Astrocyte (in vitro differentiated cells and primary cell): ENCODE results near the gene YBX2. TPM values are rescaled to one million over a fixed set of nuclear protein-coding genes. Genes with fewer than 3 reads are reported as not detected.

Experiments
- DNase-seq: peaks from one replicate; pipeline ENCODE4 v3.0.0-alpha.2; 2010; ENCODE audit warnings: low read depth
- FAIRE-seq: peaks from 2 replicates; lab custom pipeline; 2011; peaks lifted over from hg19 to GRCh38; lab: Jason Lieb, UNC
- H2AFZ ChIP-seq: 2 replicates; pipeline ENCODE4 v1.6.0; 2012; ENCODE audit warnings: low read depth, low read length, inconsistent platforms
- H3K27ac ChIP-seq: 2 replicates; pipeline ENCODE4 v1.5.1; 2011; ENCODE audit warnings: low read depth, low read length, inconsistent platforms
- H3K27me3 ChIP-seq: 2 replicates; pipeline ENCODE4 v1.6.0; 2011; ENCODE audit warnings: low read length, inconsistent platforms; ENCODE audit not compliant: insufficient read depth
- H3K36me3 ChIP-seq: 2 replicates; pipeline ENCODE4 v1.5.1; 2011; ENCODE audit warnings: low read length, inconsistent platforms; ENCODE audit not compliant: insufficient read depth
- H3K4me1 ChIP-seq: 2 replicates; pipeline ENCODE4 v1.5.1; 2011; ENCODE audit warnings: low read length, inconsistent platforms; ENCODE audit not compliant: insufficient read depth
- H3K4me2 ChIP-seq: 2 replicates; pipeline ENCODE4 v1.6.0; 2012; ENCODE audit warnings: low read length, inconsistent platforms
- H3K4me3 ChIP-seq: 2 replicates; pipeline ENCODE4 v1.5.1; 2011; ENCODE audit warnings: low read depth, mild to moderate bottlenecking, low read length, inconsistent platforms; ENCODE audit not compliant: insufficient read depth
- H3K79me2 ChIP-seq: 2 replicates; pipeline ENCODE4 v1.6.0; 2012; ENCODE audit warnings: mild to moderate bottlenecking, low read length, inconsistent platforms; ENCODE audit not compliant: insufficient read depth
- H3K9ac ChIP-seq: 2 replicates; pipeline ENCODE4 v1.6.0; 2012; ENCODE audit warnings: mild to moderate bottlenecking, low read length, inconsistent platforms
- H3K9me3 ChIP-seq: 2 replicates; pipeline ENCODE4 v1.5.1; 2012; ENCODE audit warnings: low read depth, mild to moderate bottlenecking, low read length, inconsistent platforms; ENCODE audit not compliant: insufficient read depth
- H4K20me1 ChIP-seq: 2 replicates; pipeline ENCODE4 v1.6.0; 2012; ENCODE audit warnings: low read length, inconsistent platforms; ENCODE audit not compliant: insufficient read depth
- H3K27ac Mint-ChIP-seq: one replicate; pipeline ENCODE4 v1.8.0; 2021; ENCODE audit warnings: mild to moderate bottlenecking, mixed read lengths; ENCODE audit not compliant: unreplicated experiment
- H3K27me3 Mint-ChIP-seq: one replicate; pipeline ENCODE4 v1.8.0; 2021; ENCODE audit warnings: low read depth, mixed read lengths; ENCODE audit not compliant: unreplicated experiment
- H3K36me3 Mint-ChIP-seq: one replicate; pipeline ENCODE4 v1.8.0; 2021; ENCODE audit warnings: low read depth, mixed read lengths; ENCODE audit not compliant: unreplicated experiment
- H3K4me1 Mint-ChIP-seq: one replicate; pipeline ENCODE4 v1.8.0; 2021; ENCODE audit warnings: low read depth, mixed read lengths; ENCODE audit not compliant: unreplicated experiment
- H3K4me3 Mint-ChIP-seq: one replicate; pipeline ENCODE4 v1.8.0; 2021; ENCODE audit warnings: mild to moderate bottlenecking, moderate library complexity, mixed read lengths; ENCODE audit not compliant: unreplicated experiment
- H3K9me3 Mint-ChIP-seq: one replicate; pipeline ENCODE4 v1.8.0; 2021; ENCODE audit warnings: mild to moderate bottlenecking, mixed read lengths; ENCODE audit not compliant: unreplicated experiment
- CTCF ChIP-seq: IDR thresholded peaks from 2 replicates; pipeline ENCODE4 v1.5.1; 2011; ENCODE audit warnings: low read depth, mild to moderate bottlenecking, inconsistent platforms, low read length, moderate library complexity; ENCODE audit not compliant: insufficient read depth
- EZH2 ChIP-seq: IDR thresholded peaks from 2 replicates; pipeline ENCODE4 v1.6.1; 2012; ENCODE audit warnings: mild to moderate bottlenecking, low read length, inconsistent platforms; ENCODE audit not compliant: insufficient read depth
- total RNA-seq: library from RNA; stranded (reverse); gene quantifications from 2 replicates; pipeline ENCODE4 v1.2.1, GENCODE V29; 2021

YBX2 gene
- total RNA-seq, 1 donor from 2014 or later = 0.86 TPM

- TF ChIP-seq EZH2 (no peak), CTCF (no peak)
- Histone ChIP-seq H3K36me3 (peaks cover 2% of the 10 kb centered on the region), H3K9me3 (no peaks in the 10 kb centered on the region), H3K27ac (peak within 1 kb of the TSS; percentile 79), H3K9ac (peak within 1 kb of the TSS; percentile 88), H3K79me2 (peaks cover 29% of the 10 kb centered on the region), H4K20me1 (peaks cover 9% of the 10 kb centered on the region), H3K4me1 (peaks cover 8% of the 10 kb centered on the region), H2AFZ (peak within 1 kb of the TSS; percentile 97), H3K27me3 (no peaks in the 10 kb centered on the region), H3K4me3 (peak within 1 kb of the TSS; percentile 97), H3K4me2 (peak within 1 kb of the TSS; percentile 98)
- H3K4me3 Mint-ChIP-seq = peak within 1 kb of the TSS; percentile 95
- no peaks in the 10 kb centered on the region for H3K9me3 Mint-ChIP-seq
- FAIRE-seq = no peak
- peaks cover 6% of the 10 kb centered on the region for H3K36me3 Mint-ChIP-seq
- H3K27ac Mint-ChIP-seq = peak within 1 kb of the TSS; percentile 96
- H3K4me1 Mint-ChIP-seq = peaks cover 10% of the 10 kb centered on the region
- H3K27me3 Mint-ChIP-seq = no peaks in the 10 kb centered on the region
- DNase-seq = no peak
Measured at GRCh38 chr17:7328840-7329373, 34.5 kb upstream of the YBX2 start, which contains the start of gene NEURL4. Gene NEURL4 (minus strand): TSS chr17:7329335. CDS start chr17:7329312, 23 bp downstream.

- no peak overlapping the region for H2AFZ ChIP-seq
- FAIRE-seq (no peak), DNase-seq (no peak)
- H3K4me3 Mint-ChIP-seq = peak overlapping the region; percentile 95
- H3K9me3 Mint-ChIP-seq = no peaks in the 10 kb centered on the region
- peaks cover 10% of the 10 kb centered on the region for H3K36me3 ChIP-seq
- H4K20me1 ChIP-seq = peaks cover 11% of the 10 kb centered on the region
- H3K4me1 Mint-ChIP-seq = peaks cover 10% of the 10 kb centered on the region
- H3K4me1 ChIP-seq = peaks cover 8% of the 10 kb centered on the region
- H3K79me2 ChIP-seq = peaks cover 29% of the 10 kb centered on the region
- H3K4me2 ChIP-seq = peak overlapping the region; percentile 98
- H3K27me3 ChIP-seq = no peaks in the 10 kb centered on the region
- no peak overlapping the region for H3K27ac ChIP-seq
- peaks cover 9% of the 10 kb centered on the region for H3K36me3 Mint-ChIP-seq
- no peak overlapping the region for H3K27ac Mint-ChIP-seq
- H3K4me3 ChIP-seq = no peak overlapping the region
- TF ChIP-seq CTCF = no peak
- TF ChIP-seq EZH2 = no peak
- H3K9ac ChIP-seq = peak overlapping the region; percentile 88
- no peaks in the 10 kb centered on the region for H3K9me3 ChIP-seq
- H3K27me3 Mint-ChIP-seq = no peaks in the 10 kb centered on the region
Measured at GRCh38 chr17:7328009-7328408, 33.6 kb upstream of the YBX2 start.

- no peak overlapping the region for H3K27ac Mint-ChIP-seq
- H3K79me2 ChIP-seq = peaks cover 29% of the 10 kb centered on the region
- no peak overlapping the region for H3K4me3 Mint-ChIP-seq
- no peak overlapping the region for H3K4me3 ChIP-seq
- FAIRE-seq (no peak), DNase-seq (no peak)
- H3K9ac ChIP-seq = no peak overlapping the region
- peak overlapping the region; percentile 98 for H3K4me2 ChIP-seq
- H3K36me3 ChIP-seq = peaks cover 10% of the 10 kb centered on the region
- H3K27me3 ChIP-seq = no peaks in the 10 kb centered on the region
- TF ChIP-seq EZH2 = no peak
- no peak for TF ChIP-seq CTCF
- no peaks in the 10 kb centered on the region for H3K9me3 Mint-ChIP-seq
- peaks cover 10% of the 10 kb centered on the region for H3K36me3 Mint-ChIP-seq
- no peaks in the 10 kb centered on the region for H3K27me3 Mint-ChIP-seq
- peaks cover 10% of the 10 kb centered on the region for H3K4me1 Mint-ChIP-seq
- no peak overlapping the region for H3K27ac ChIP-seq
- H4K20me1 ChIP-seq = peaks cover 11% of the 10 kb centered on the region
- no peaks in the 10 kb centered on the region for H3K9me3 ChIP-seq
- H2AFZ ChIP-seq = no peak overlapping the region
- peaks cover 8% of the 10 kb centered on the region for H3K4me1 ChIP-seq
Measured at GRCh38 chr17:7327501-7327900, 33.1 kb upstream of the YBX2 start.
